Caco-2 (cell line): ENCODE measurements around the gene TNP2. TPM values are rescaled to one million over a fixed set of nuclear protein-coding genes. Genes with fewer than 3 reads are reported as not detected.

Source experiments
- BruUV-seq: library from RNA; stranded (reverse); fragments of 400-500 nt; replicated peaks from 2 replicates; lab custom pipeline; 2021; lab: Mats Ljungman, UMichigan
- CTCF ChIA-PET: fragments of 300-600 bp; sonication (Branson Sonifier 250); formaldehyde crosslinking; loops from one replicate; lab custom pipeline; 2022; ENCODE audit warnings: antibody characterized with exemption; lab: Charles Lee
- POLR2A ChIA-PET: fragments of 300-600 bp; sonication (Branson Sonifier 250); formaldehyde crosslinking; loops from one replicate; lab custom pipeline; 2022; ENCODE audit warnings: antibody characterized with exemption; lab: Charles Lee
- DNase-seq, 2 experiments: peaks; one replicate each; pipeline versions ENCODE4 v3.0.0 to v3.0.0-alpha.2; 2020 to 2022
- H3K27me3 ChIP-seq: replicated peaks from 2 replicates; pipeline ENCODE4 v1.6.0; 2011; ENCODE audit warnings: low read length; ENCODE audit not compliant: control insufficient read depth, insufficient read depth
- H3K36me3 ChIP-seq: 2 replicates; pipeline ENCODE4 v1.5.1; 2011; ENCODE audit warnings: low read length; ENCODE audit not compliant: control insufficient read depth, insufficient read depth
- H3K4me1 ChIP-seq: fragments of 250-450 bp; sonication (Bioruptor Pico); 2 replicates; pipeline ENCODE4 v1.5.1; 2020; ENCODE audit warnings: mild to moderate bottlenecking
- H3K4me3 ChIP-seq: 2 replicates; pipeline ENCODE4 v1.5.1; 2011; ENCODE audit warnings: low read depth, mild to moderate bottlenecking, control low read depth, low read length
- H3K9me3 ChIP-seq: fragments of 250-450 bp; sonication (Bioruptor Pico); 2 replicates; pipeline ENCODE4 v1.5.1; 2020; ENCODE audit warnings: mild to moderate bottlenecking, moderate library complexity
- H3K27ac Mint-ChIP-seq: one replicate; pipeline ENCODE4 v1.8.0; 2022; ENCODE audit warnings: mixed read lengths; ENCODE audit not compliant: unreplicated experiment
- H3K27me3 Mint-ChIP-seq: one replicate; pipeline ENCODE4 v1.8.0; 2022; ENCODE audit warnings: mixed read lengths; ENCODE audit not compliant: insufficient read depth, unreplicated experiment
- H3K36me3 Mint-ChIP-seq: one replicate; pipeline ENCODE4 v1.8.0; 2022; ENCODE audit warnings: mild to moderate bottlenecking, mixed read lengths; ENCODE audit not compliant: insufficient read depth, unreplicated experiment
- H3K4me1 Mint-ChIP-seq: one replicate; pipeline ENCODE4 v1.8.0; 2022; ENCODE audit warnings: low read depth, mixed read lengths; ENCODE audit not compliant: unreplicated experiment
- H3K4me3 Mint-ChIP-seq: one replicate; pipeline ENCODE4 v1.8.0; 2022; ENCODE audit warnings: mild to moderate bottlenecking, moderate library complexity, mixed read lengths; ENCODE audit not compliant: unreplicated experiment
- H3K9me3 Mint-ChIP-seq: one replicate; pipeline ENCODE4 v1.8.0; 2022; ENCODE audit warnings: mixed read lengths; ENCODE audit not compliant: unreplicated experiment
- intact Hi-C: fragments of 100-400 bp; cut with micrococcal nuclease; formaldehyde crosslinking; loops from one replicate; pipeline ENCODE4 v1.10.0; 2022; ENCODE audit not compliant: unreplicated experiment
- total RNA-seq: library from RNA; stranded (reverse); gene quantifications from 2 replicates; pipeline ENCODE4 v1.2.3, GENCODE V29; 2022
- TF ChIP-seq, protein P1 (sequence below), 2 experiments: fragments of 200-600 bp in 1 of 2; IDR thresholded peaks; 1 replicate in 1 of 2; 2 replicates in 1 of 2; pipeline versions ENCODE4 v1.5.1 to v1.8.0; 2011 to 2022; ENCODE audit warnings: antibody characterized with exemption in 1 of 2, control low read depth in 1 of 2, inconsistent platforms in 1 of 2, low read depth in 1 of 2, low read length in 1 of 2, mild to moderate bottlenecking in 1 of 2, moderate library complexity in 1 of 2; ENCODE audit not compliant: insufficient read depth in 1 of 2, severe bottlenecking in 1 of 2, unreplicated experiment in 1 of 2

The TNP2 gene
- total RNA-seq, 1 experiment from 2014 or later = not detected

DNA sequence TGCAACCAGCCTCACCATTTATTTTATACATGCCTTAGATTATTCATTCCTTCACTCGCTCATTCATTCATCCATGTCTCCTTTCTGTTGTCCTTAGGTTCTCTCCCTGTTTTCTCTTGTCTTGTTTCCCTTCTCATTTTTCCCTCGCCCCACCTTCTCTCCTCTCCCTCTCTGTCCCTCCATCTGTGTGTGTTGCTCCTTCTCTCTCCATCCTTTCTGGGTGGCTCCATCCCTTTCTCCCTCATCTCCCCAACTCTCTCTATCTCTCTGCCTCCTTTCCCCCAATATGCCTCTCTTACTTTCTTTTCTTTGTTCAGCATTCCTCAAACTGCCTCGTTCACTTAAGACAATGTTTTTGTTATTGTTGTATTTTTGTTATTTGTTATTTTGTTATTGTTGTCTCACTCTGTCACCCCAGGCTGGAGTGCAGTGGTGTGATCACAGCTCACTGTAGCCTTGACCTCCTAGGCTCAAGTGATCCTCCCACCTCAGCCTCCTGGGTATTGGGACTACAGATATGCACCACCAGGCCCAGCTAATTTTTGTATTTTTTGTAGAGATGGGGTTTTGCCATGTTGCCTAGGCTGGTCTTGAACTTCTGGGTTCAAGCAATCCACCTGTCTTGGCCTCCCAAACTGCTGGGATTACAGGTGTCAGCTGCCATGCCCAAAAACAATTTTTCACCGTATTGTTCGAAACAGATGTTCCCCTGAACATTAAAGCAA is 27.5 kb downstream of the TNP2 start:
- TF ChIP-seq, protein P1, sequence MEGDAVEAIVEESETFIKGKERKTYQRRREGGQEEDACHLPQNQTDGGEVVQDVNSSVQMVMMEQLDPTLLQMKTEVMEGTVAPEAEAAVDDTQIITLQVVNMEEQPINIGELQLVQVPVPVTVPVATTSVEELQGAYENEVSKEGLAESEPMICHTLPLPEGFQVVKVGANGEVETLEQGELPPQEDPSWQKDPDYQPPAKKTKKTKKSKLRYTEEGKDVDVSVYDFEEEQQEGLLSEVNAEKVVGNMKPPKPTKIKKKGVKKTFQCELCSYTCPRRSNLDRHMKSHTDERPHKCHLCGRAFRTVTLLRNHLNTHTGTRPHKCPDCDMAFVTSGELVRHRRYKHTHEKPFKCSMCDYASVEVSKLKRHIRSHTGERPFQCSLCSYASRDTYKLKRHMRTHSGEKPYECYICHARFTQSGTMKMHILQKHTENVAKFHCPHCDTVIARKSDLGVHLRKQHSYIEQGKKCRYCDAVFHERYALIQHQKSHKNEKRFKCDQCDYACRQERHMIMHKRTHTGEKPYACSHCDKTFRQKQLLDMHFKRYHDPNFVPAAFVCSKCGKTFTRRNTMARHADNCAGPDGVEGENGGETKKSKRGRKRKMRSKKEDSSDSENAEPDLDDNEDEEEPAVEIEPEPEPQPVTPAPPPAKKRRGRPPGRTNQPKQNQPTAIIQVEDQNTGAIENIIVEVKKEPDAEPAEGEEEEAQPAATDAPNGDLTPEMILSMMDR (IDR thresholded peaks at IDR 0.05; ENCODE audit: insufficient read depth in 1 of 2, low read depth in 1 of 2, low read length in 1 of 2, severe bottlenecking in 1 of 2, unreplicated experiment in 1 of 2) = no peak
- Histone ChIP-seq H3K9me3 (no peaks in the 10 kb centered on the region), H3K4me1 (no peaks in the 10 kb centered on the region), H3K27me3 (no peaks in the 10 kb centered on the region), H3K36me3 (no peaks in the 10 kb centered on the region), H3K4me3 (no peak overlapping the region)
- ChIA-PET POLR2A (no interaction called here), CTCF (no interaction called here)
- no peak for DNase-seq
- H3K27me3 Mint-ChIP-seq = no peaks in the 10 kb centered on the region
- no peaks in the 10 kb centered on the region for H3K4me1 Mint-ChIP-seq
- H3K9me3 Mint-ChIP-seq = no peaks in the 10 kb centered on the region
- no peak overlapping the region for H3K4me3 Mint-ChIP-seq
- intact Hi-C loops = no loop called here
- H3K36me3 Mint-ChIP-seq = no peaks in the 10 kb centered on the region
- BruUV-seq = no TSS peak
- H3K27ac Mint-ChIP-seq = no peak overlapping the region

DNA sequence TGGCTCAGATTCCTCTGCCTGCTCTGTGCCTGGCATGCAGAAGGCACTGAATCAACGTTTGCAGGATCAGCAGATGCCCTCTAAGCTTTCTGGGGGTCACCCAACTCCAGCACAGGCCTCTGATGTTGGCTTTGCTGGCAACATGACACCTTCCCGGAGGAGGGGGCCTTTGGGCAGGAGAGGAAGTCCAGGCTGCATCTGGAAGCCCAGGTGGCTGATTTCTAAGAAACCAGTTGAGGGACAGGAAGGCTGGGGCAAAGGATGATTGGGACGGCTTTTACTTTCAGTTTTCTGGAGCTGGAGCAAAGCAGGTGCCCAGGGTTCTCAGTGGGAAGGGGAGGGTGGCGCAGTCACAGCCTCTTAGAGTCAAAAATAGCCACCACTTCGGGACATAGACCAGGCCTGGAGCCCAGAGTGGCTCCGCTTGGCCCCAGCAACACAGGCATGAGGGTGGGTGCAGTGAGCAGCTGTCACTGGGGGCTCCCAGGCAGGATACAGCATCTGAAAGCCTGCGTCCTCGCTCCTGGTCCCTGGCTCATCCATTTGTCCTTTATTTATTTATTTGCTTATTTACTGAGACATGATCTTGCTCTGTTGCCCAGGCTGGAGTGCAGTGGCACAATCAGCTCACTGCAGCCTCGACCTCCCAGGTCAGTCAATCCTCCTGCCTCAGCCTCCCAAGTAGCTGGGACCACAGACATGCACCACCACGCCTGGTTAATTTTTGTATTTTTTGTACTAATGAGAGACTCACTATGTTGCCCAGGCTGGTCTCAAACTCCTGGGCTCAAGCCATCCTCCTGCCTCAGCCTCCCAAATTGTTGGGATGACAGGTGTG is 28.3 kb downstream of the TNP2 start:
- ChIA-PET CTCF (no interaction called here), POLR2A (no interaction called here)
- Histone ChIP-seq H3K4me3 (no peak overlapping the region), H3K27me3 (no peaks in the 10 kb centered on the region), H3K9me3 (no peaks in the 10 kb centered on the region), H3K36me3 (no peaks in the 10 kb centered on the region), H3K4me1 (no peaks in the 10 kb centered on the region)
- Mint-ChIP-seq H3K36me3 (no peaks in the 10 kb centered on the region), H3K4me3 (no peak overlapping the region), H3K9me3 (no peaks in the 10 kb centered on the region), H3K4me1 (no peaks in the 10 kb centered on the region), H3K27me3 (no peaks in the 10 kb centered on the region), H3K27ac (no peak overlapping the region)
- DNase-seq = no peak
- TF ChIP-seq, protein P1 (IDR thresholded peaks at IDR 0.05; ENCODE audit: insufficient read depth in 1 of 2, low read depth in 1 of 2, low read length in 1 of 2, severe bottlenecking in 1 of 2, unreplicated experiment in 1 of 2) = no peak
- BruUV-seq = no TSS peak
- intact Hi-C loops = no loop called here

GRCh38 chr16:11239644-11240632 is 29.2 kb downstream of the TNP2 start:
- ChIA-PET POLR2A (no interaction called here), CTCF (no interaction called here)
- H3K36me3 Mint-ChIP-seq = no peaks in the 10 kb centered on the region
- DNase-seq = no peak
- Histone ChIP-seq H3K27me3 (no peaks in the 10 kb centered on the region), H3K4me1 (no peaks in the 10 kb centered on the region), H3K36me3 (no peaks in the 10 kb centered on the region), H3K4me3 (no peak overlapping the region), H3K9me3 (no peaks in the 10 kb centered on the region)
- H3K4me1 Mint-ChIP-seq = no peaks in the 10 kb centered on the region
- TF ChIP-seq, protein P1 (IDR thresholded peaks at IDR 0.05; ENCODE audit: insufficient read depth in 1 of 2, low read depth in 1 of 2, low read length in 1 of 2, severe bottlenecking in 1 of 2, unreplicated experiment in 1 of 2) = no peak
- no peak overlapping the region for H3K27ac Mint-ChIP-seq
- intact Hi-C loops = no loop called here
- H3K9me3 Mint-ChIP-seq = no peaks in the 10 kb centered on the region
- no peak overlapping the region for H3K4me3 Mint-ChIP-seq
- no TSS peak for BruUV-seq
- no peaks in the 10 kb centered on the region for H3K27me3 Mint-ChIP-seq
